ENCODE data around the gene COMTD1.

- TF ChIP-seq CTCF (IDR thresholded peaks at IDR 0.05) (no peak), POLR2A (IDR thresholded peaks at IDR 0.05) (no peak)
These were observed 9.8 kb upstream of the COMTD1 start for GRCh38 chr10:75245354-75246250.

Measured in prostate gland (tissue), 2 donors.